HepG2 (cell line): ENCODE data around the gene GMFB. TPM values are rescaled to one million over a fixed set of nuclear protein-coding genes. Genes with fewer than 3 reads are reported as not detected.

Experiments used
- ASH2L ChIP-seq: fragments of 300-600, 200-600 bp; sonication (generic); IDR thresholded peaks from 2 replicates; pipeline ENCODE4 v1.7.0; 2017; ENCODE audit warnings: low read depth, mild to moderate bottlenecking, moderate library complexity, mixed read lengths, low read length; ENCODE audit not compliant: insufficient read length
- ATF3 ChIP-seq: sonication (generic); formaldehyde crosslinking; IDR thresholded peaks from 2 replicates; pipeline ENCODE4 v1.4.0; 2020; ENCODE audit warnings: missing genetic modification reagents
- BHLHE40 ChIP-seq: IDR thresholded peaks from 2 replicates; pipeline ENCODE4 v1.6.1; 2011; ENCODE audit warnings: low read length, improper control_type of control experiment
- HNRNPUL1 ChIP-seq: fragments of 200-400 bp; formaldehyde crosslinking; IDR thresholded peaks from 2 replicates; pipeline ENCODE4 v1.6.1; 2017; ENCODE audit warnings: low read depth, mild to moderate bottlenecking, low read length, moderate library complexity
- KLF15 ChIP-seq: sonication (generic); formaldehyde crosslinking; IDR thresholded peaks from 2 replicates; pipeline ENCODE4 v1.8.1; 2023; ENCODE audit warnings: borderline replicate concordance, mild to moderate bottlenecking, inconsistent platforms, missing genetic modification reagents, mixed read lengths
- NCOR1 ChIP-seq: fragments of 200-600 bp; sonication (generic); IDR thresholded peaks from 2 replicates; pipeline ENCODE4 v1.7.0; 2017; ENCODE audit warnings: antibody characterized with exemption, low read length, borderline replicate concordance
- PAXIP1 ChIP-seq: sonication (generic); formaldehyde crosslinking; conservative IDR thresholded peaks from 2 replicates; pipeline ENCODE4 v1.4.0; 2020; ENCODE audit warnings: mild to moderate bottlenecking, missing genetic modification reagents, moderate library complexity
- SIX1 ChIP-seq: sonication (generic); formaldehyde crosslinking; IDR thresholded peaks from 2 replicates; pipeline ENCODE4 v1.4.0; 2020; ENCODE audit warnings: missing genetic modification reagents, borderline replicate concordance
- SMAD1 ChIP-seq: sonication (generic); formaldehyde crosslinking; IDR thresholded peaks from 2 replicates; pipeline ENCODE4 v1.4.0; 2020; ENCODE audit warnings: missing genetic modification reagents, low read depth, mild to moderate bottlenecking, borderline replicate concordance
- SP1 ChIP-seq, 2 experiments: fragments of 450-650 bp in 1 of 2; sonication (generic) in 1 of 2; formaldehyde crosslinking in 1 of 2; IDR thresholded peaks; 2 replicates each; pipeline versions ENCODE4 v1.4.0 to v1.6.1; 2016 to 2020; ENCODE audit warnings: missing genetic modification reagents in 1 of 2
- ZBTB46 ChIP-seq: sonication (generic); formaldehyde crosslinking; IDR thresholded peaks from 2 replicates; pipeline ENCODE4 v1.4.0; 2020; ENCODE audit warnings: mild to moderate bottlenecking, missing genetic modification reagents, borderline replicate concordance
- ZKSCAN5 ChIP-seq: sonication (generic); formaldehyde crosslinking; IDR thresholded peaks from 2 replicates; pipeline ENCODE4 v1.5.1; 2020; ENCODE audit warnings: mild to moderate bottlenecking, missing genetic modification reagents
- ZKSCAN8 ChIP-seq: IDR thresholded peaks from 2 replicates; pipeline ENCODE4 v1.6.1; 2016; ENCODE audit warnings: borderline replicate concordance, missing genetic modification reagents, missing compliant biosample characterization
- ZNF317 ChIP-seq: sonication (generic); formaldehyde crosslinking; IDR thresholded peaks from 2 replicates; pipeline ENCODE4 v1.5.0; 2020; ENCODE audit warnings: mild to moderate bottlenecking, missing genetic modification reagents
- ZNF430 ChIP-seq: sonication (generic); formaldehyde crosslinking; IDR thresholded peaks from 2 replicates; pipeline ENCODE4 v1.9.0; 2021; ENCODE audit warnings: mild to moderate bottlenecking, missing genetic modification reagents
- ZNF563 ChIP-seq: sonication (generic); formaldehyde crosslinking; IDR thresholded peaks from 2 replicates; pipeline ENCODE4 v1.8.0; 2022; ENCODE audit warnings: mild to moderate bottlenecking, moderate library complexity, missing genetic modification reagents
- ZNF646 ChIP-seq: sonication (generic); formaldehyde crosslinking; IDR thresholded peaks from 2 replicates; pipeline ENCODE4 v1.9.0; 2021; ENCODE audit warnings: mild to moderate bottlenecking, missing genetic modification reagents
- ZNF749 ChIP-seq: sonication (generic); formaldehyde crosslinking; IDR thresholded peaks from 2 replicates; pipeline ENCODE4 v1.8.0; 2022; ENCODE audit warnings: mild to moderate bottlenecking, missing genetic modification reagents, moderate library complexity, borderline replicate concordance
- polyA plus RNA-seq, 8 experiments: library from polyadenylated mRNA; depleted of rRNA in 3 of 8; stranded (reverse) in 7 of 8; unstranded in 1 of 8; fragments of >200 nt; fragmentation: Illumina TruSeq in 4 of 8; extraction: Trizol in 4 of 8; gene quantifications; 2 replicates each; pipeline versions ENCODE4 v1.2.1 to v1.2.3, GENCODE V29; 2011 to 2016; ENCODE audit warnings: low read depth in 4 of 8, missing spikeins in 1 of 8, mixed read lengths in 1 of 8; ENCODE audit not compliant: insufficient read depth in 1 of 8
- total RNA-seq, 5 experiments: library from RNA; depleted of rRNA; stranded (reverse); fragments of >200 nt; fragmentation: Illumina TruSeq; extraction: Trizol; gene quantifications; 2 replicates each; pipeline ENCODE4 v1.2.3, GENCODE V29; 2016; ENCODE audit warnings: low read depth in 1 of 5

The GMFB gene
- total and polyA plus RNA-seq, 2 of the 13 experiments (the other 11 are each of a cell fraction or from before 2014, with no cell fraction given): 17.3 to 68.2 TPM

- TF ChIP-seq ZNF749 (no peak), KLF15 (no peak), ATF3 (no peak), ZBTB46 (CRISPR knock-in tag) (no peak), ZNF430 (CRISPR knock-in tag) (peak; percentile 71; the same call in 1 of the 2 replicates), ZKSCAN5 (CRISPR knock-in tag) (no peak), ZKSCAN8 (CRISPR knock-in tag) (0 out of 2 replicates have a peak, but pooled peaks have one; percentile 38), SP1 (IDR thresholded peaks at IDR 0.05) (no peak), SP1 (CRISPR knock-in tag; IDR thresholded peaks at IDR 0.05) (no peak), HNRNPUL1 (no peak), ZNF563 (CRISPR knock-in tag) (no peak), SIX1 (peak; percentile 37; the same call in 1 of the 2 replicates), ASH2L (no peak), ZNF317 (CRISPR knock-in tag) (no peak), BHLHE40 (no peak), SMAD1 (CRISPR knock-in tag) (no peak), PAXIP1 (CRISPR knock-in tag) (peak; percentile 83), ZNF646 (no peak), NCOR1 (peak; percentile 82)
Measured at GRCh38 chr14:54498095-54498531, 9.3 kb upstream of the GMFB start (continued).
